Measurements from ENCODE around the gene SP1.

Gene SP1

GRCh38 chr12:53456654-53457366 is 76.8 kb downstream of the SP1 start:
- no peak overlapping the region for H3K9ac ChIP-seq (ENCODE audit: low read depth, low read length)
- H3K27me3 ChIP-seq (ENCODE audit: control insufficient read depth, insufficient read depth, low read length): no peaks in the 10 kb centered on the region
- no peak overlapping the region for H3K4me3 ChIP-seq (ENCODE audit: low read length)
- no peak overlapping the region for H3K4me2 ChIP-seq (ENCODE audit: low read length)
- no peaks in the 10 kb centered on the region for H3K9me3 ChIP-seq (replicated peaks; ENCODE audit: low read length)
- H3K36me3 ChIP-seq (ENCODE audit: insufficient read depth, low read length): peaks cover 90% of the 10 kb centered on the region
- H3K4me1 ChIP-seq (ENCODE audit: control insufficient read depth, insufficient read depth, low read length): peaks cover 16% of the 10 kb centered on the region

DNA sequence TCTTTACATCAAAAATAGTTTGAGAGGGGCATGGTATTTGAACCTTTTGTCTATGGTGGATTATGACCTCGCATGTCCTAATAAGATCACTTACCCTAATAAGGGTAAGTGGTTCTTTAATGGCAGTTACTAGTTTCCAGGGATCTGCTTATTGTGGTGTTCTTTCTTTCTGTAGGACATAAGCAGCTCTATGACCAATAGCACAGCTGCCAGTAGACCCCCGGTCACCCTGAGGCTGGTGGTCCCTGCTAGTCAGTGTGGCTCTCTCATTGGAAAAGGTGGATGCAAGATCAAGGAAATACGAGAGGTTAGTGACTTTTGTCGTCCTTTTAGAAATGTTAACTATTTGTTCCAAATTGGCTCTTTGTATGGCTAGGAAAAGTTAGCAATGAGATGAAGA is 79.1 kb downstream of the SP1 start:
- Histone ChIP-seq H3K4me2 (ENCODE audit: low read length) (no peak overlapping the region), H3K4me1 (ENCODE audit: control insufficient read depth, insufficient read depth, low read length) (peaks cover 8% of the 10 kb centered on the region), H3K36me3 (ENCODE audit: insufficient read depth, low read length) (peaks cover 99% of the 10 kb centered on the region), H3K9me3 (replicated peaks; ENCODE audit: low read length) (no peaks in the 10 kb centered on the region), H3K27me3 (ENCODE audit: control insufficient read depth, insufficient read depth, low read length) (no peaks in the 10 kb centered on the region), H3K4me3 (ENCODE audit: low read length) (no peak overlapping the region), H3K9ac (ENCODE audit: low read depth, low read length) (no peak overlapping the region)

DNA sequence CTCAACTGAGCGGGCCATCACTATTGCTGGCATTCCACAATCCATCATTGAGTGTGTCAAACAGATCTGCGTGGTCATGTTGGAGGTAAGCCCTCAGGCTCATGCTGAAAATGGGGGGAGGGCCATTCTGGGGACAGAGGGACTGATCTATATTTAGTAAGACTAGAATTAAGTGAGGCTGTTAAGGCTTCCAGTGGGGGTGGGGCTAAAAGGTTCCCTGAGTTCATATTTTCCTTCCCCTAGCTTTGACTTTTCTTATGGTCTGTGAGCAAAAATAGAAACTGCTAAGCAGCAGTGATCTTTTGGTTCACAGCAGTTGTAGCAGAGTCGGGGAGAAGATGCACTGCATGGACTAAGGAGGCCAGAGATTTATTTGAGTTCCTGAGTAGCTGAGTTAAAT is 81.1 kb downstream of the SP1 start:
- Histone ChIP-seq H3K4me1 (ENCODE audit: control insufficient read depth, insufficient read depth, low read length) (no peaks in the 10 kb centered on the region), H3K36me3 (ENCODE audit: insufficient read depth, low read length) (peaks cover 99% of the 10 kb centered on the region), H3K9ac (ENCODE audit: low read depth, low read length) (no peak overlapping the region), H3K4me3 (ENCODE audit: low read length) (no peak overlapping the region), H3K27me3 (ENCODE audit: control insufficient read depth, insufficient read depth, low read length) (no peaks in the 10 kb centered on the region), H3K9me3 (replicated peaks; ENCODE audit: low read length) (no peaks in the 10 kb centered on the region), H3K4me2 (ENCODE audit: low read length) (no peak overlapping the region)

GRCh38 chr12:53461591-53461990 is 81.6 kb downstream of the SP1 start:
- Histone ChIP-seq H3K4me3 (ENCODE audit: low read length) (no peak overlapping the region), H3K4me1 (ENCODE audit: control insufficient read depth, insufficient read depth, low read length) (no peaks in the 10 kb centered on the region), H3K9me3 (replicated peaks; ENCODE audit: low read length) (no peaks in the 10 kb centered on the region), H3K27me3 (ENCODE audit: control insufficient read depth, insufficient read depth, low read length) (no peaks in the 10 kb centered on the region), H3K9ac (ENCODE audit: low read depth, low read length) (no peak overlapping the region), H3K4me2 (ENCODE audit: low read length) (no peak overlapping the region), H3K36me3 (ENCODE audit: insufficient read depth, low read length) (peaks cover 99% of the 10 kb centered on the region)

GRCh38 chr12:53462935-53463334 is 83.0 kb downstream of the SP1 start:
- H3K9ac ChIP-seq (ENCODE audit: low read depth, low read length): no peak overlapping the region
- H3K9me3 ChIP-seq (replicated peaks; ENCODE audit: low read length): no peaks in the 10 kb centered on the region
- H3K4me2 ChIP-seq (ENCODE audit: low read length): no peak overlapping the region
- no peaks in the 10 kb centered on the region for H3K4me1 ChIP-seq (ENCODE audit: control insufficient read depth, insufficient read depth, low read length)
- peaks cover 99% of the 10 kb centered on the region for H3K36me3 ChIP-seq (ENCODE audit: insufficient read depth, low read length)
- H3K4me3 ChIP-seq (ENCODE audit: low read length): no peak overlapping the region
- no peaks in the 10 kb centered on the region for H3K27me3 ChIP-seq (ENCODE audit: control insufficient read depth, insufficient read depth, low read length)

DNA sequence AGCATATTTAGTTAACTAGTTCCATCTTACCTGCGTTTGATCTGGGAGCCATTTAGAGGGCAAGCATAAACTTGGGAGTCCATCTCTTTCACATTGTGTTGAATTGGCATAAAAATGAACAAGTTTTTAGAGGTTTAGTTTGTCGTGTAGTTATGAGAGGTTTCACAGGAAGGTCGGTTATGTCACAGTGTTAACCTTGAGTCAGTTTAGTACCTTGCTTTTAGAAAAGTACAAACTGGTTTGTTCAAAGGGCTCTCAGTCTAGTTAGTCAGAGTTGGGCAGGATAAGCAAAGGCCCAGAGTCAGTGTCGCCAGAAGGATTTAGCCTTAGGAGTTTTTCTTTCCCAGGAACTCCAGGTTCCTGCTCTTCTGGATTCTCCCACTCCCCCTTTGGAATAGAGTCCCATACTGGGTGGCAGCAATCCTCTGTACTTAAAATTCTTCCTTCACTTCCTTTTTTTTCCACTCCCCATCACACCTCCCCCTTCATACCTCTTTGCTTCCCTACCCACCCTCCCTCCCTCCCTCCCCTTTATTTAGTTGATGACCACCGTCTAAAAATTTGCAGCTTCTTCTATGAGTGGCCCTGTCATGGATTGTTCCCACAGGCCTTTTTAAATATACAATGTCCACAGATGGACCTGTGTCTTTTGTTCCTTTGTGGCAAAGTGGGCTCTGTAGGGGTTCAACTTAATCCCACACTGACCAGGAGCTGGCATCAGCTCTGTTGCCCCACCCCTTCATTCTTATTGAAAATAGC is 84.0 kb downstream of the SP1 start:
- peaks cover 98% of the 10 kb centered on the region for H3K36me3 ChIP-seq (ENCODE audit: insufficient read depth, low read length)
- H3K9ac ChIP-seq (ENCODE audit: low read depth, low read length): no peak overlapping the region
- no peaks in the 10 kb centered on the region for H3K4me1 ChIP-seq (ENCODE audit: control insufficient read depth, insufficient read depth, low read length)
- no peak overlapping the region for H3K4me2 ChIP-seq (ENCODE audit: low read length)
- H3K4me3 ChIP-seq (ENCODE audit: low read length): no peak overlapping the region
- H3K9me3 ChIP-seq (replicated peaks; ENCODE audit: low read length): no peaks in the 10 kb centered on the region
- no peaks in the 10 kb centered on the region for H3K27me3 ChIP-seq (ENCODE audit: control insufficient read depth, insufficient read depth, low read length)

DNA sequence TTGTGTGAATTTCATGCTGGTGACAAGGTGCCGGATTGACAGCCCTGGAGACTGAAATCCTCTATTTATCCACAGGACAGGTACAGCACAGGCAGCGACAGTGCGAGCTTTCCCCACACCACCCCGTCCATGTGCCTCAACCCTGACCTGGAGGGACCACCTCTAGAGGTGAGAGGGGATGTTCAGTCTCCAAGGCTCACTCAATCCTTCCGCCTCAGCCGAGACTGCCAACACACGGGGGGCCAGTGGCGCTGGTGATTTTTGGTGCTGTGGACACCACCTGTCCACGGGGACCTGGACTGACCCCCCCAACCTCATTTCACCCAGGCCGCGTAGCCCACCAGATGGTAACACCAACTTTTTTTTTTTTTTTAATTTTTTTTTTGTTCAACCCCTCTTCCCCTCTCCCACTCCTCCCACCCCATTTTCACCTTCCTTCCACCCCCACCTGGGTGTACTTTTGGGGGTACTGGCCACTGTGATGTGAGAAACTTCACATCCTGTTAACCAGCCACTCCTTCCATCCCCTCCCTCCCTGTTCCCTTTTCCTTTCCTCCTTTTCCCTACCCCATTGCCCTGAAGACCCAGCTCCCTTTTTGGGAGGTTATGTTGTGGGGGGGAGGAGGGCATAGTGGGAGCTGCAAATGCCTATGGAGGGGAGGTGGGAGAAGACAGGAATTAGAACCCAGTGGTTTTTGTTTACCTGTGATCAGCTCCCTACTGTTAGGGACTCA is 84.9 kb downstream of the SP1 start:
- Histone ChIP-seq H3K4me3 (ENCODE audit: low read length) (no peak overlapping the region), H3K9me3 (replicated peaks; ENCODE audit: low read length) (no peaks in the 10 kb centered on the region), H3K27me3 (ENCODE audit: control insufficient read depth, insufficient read depth, low read length) (no peaks in the 10 kb centered on the region), H3K4me2 (ENCODE audit: low read length) (no peak overlapping the region), H3K9ac (ENCODE audit: low read depth, low read length) (no peak overlapping the region), H3K36me3 (ENCODE audit: insufficient read depth, low read length) (peaks cover 98% of the 10 kb centered on the region), H3K4me1 (ENCODE audit: control insufficient read depth, insufficient read depth, low read length) (no peaks in the 10 kb centered on the region)

DNA sequence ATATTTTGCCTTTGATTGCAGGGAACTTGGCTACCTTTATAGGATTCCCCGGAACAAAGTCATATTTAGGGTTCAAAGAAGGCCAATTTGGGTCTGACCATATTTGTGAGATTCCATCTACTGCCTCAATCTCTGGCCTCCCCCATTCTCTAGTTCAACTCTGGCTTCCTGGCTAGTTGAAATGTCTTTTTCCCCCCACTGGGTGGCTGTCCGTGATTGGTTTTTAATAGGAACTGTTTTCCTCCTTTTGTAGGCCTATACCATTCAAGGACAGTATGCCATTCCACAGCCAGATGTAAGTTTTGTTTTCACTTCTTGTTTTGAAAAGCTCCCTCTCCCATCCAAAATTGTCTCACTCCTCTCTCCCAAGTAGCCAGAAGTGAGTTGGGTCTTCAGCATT is 85.7 kb downstream of the SP1 start:
- H3K4me1 ChIP-seq (ENCODE audit: control insufficient read depth, insufficient read depth, low read length): no peaks in the 10 kb centered on the region
- peaks cover 97% of the 10 kb centered on the region for H3K36me3 ChIP-seq (ENCODE audit: insufficient read depth, low read length)
- H3K9me3 ChIP-seq (replicated peaks; ENCODE audit: low read length): no peaks in the 10 kb centered on the region
- no peak overlapping the region for H3K9ac ChIP-seq (ENCODE audit: low read depth, low read length)
- no peak overlapping the region for H3K4me2 ChIP-seq (ENCODE audit: low read length)
- no peaks in the 10 kb centered on the region for H3K27me3 ChIP-seq (ENCODE audit: control insufficient read depth, insufficient read depth, low read length)
- H3K4me3 ChIP-seq (ENCODE audit: low read length): no peak overlapping the region
